HepG2 (cell line): ENCODE results near the gene SIK3. TPM values are rescaled to one million over a fixed set of nuclear protein-coding genes. Genes with fewer than 3 reads are reported as not detected.
A peak's percentile ranks its signal among the peaks of the same experiment; 100 is the strongest.

Experiments
- ELF1 ChIP-seq: sonication (generic); formaldehyde crosslinking; IDR thresholded peaks from 2 replicates; pipeline ENCODE4 v1.4.0; 2020; ENCODE audit warnings: missing genetic modification reagents
- FOXP1 ChIP-seq, 2 experiments: fragments of 450-650 bp in 1 of 2; IDR thresholded peaks; 2 replicates each; pipeline ENCODE4 v1.6.1; 2017 to 2018; ENCODE audit warnings: antibody characterized with exemption in 1 of 2
- GATAD1 ChIP-seq: IDR thresholded peaks from 2 replicates; pipeline ENCODE4 v1.6.1; 2016; ENCODE audit warnings: missing genetic modification reagents, missing compliant biosample characterization
- GTF3A ChIP-seq: sonication (generic); formaldehyde crosslinking; conservative IDR thresholded peaks from 2 replicates; pipeline ENCODE4 v1.4.0; 2020; ENCODE audit warnings: mild to moderate bottlenecking, missing genetic modification reagents
- HMG20A ChIP-seq: IDR thresholded peaks from 2 replicates; pipeline ENCODE4 v1.6.1; 2016; ENCODE audit warnings: borderline replicate concordance
- HMG20B ChIP-seq: conservative IDR thresholded peaks from 2 replicates; pipeline ENCODE4 v1.6.1; 2016; ENCODE audit warnings: missing genetic modification reagents, missing compliant biosample characterization
- POLR2AphosphoS5 ChIP-seq: IDR thresholded peaks from 2 replicates; pipeline ENCODE4 v1.6.1; 2012; ENCODE audit warnings: low read depth, low read length
- PTBP1 ChIP-seq: fragments of 200-400 bp; formaldehyde crosslinking; IDR thresholded peaks from 2 replicates; pipeline ENCODE4 v1.6.1; 2018; ENCODE audit warnings: low read length, low read depth; ENCODE audit not compliant: poor library complexity, severe bottlenecking
- SNRNP70 ChIP-seq: fragments of 200-400 bp; formaldehyde crosslinking; IDR thresholded peaks from 2 replicates; pipeline ENCODE4 v1.6.1; 2017; ENCODE audit warnings: mild to moderate bottlenecking, low read depth, low read length, moderate library complexity
- ZFP1 ChIP-seq: IDR thresholded peaks from 2 replicates; pipeline ENCODE4 v1.6.1; 2016
- ZNF331 ChIP-seq: sonication (generic); formaldehyde crosslinking; IDR thresholded peaks from 2 replicates; pipeline ENCODE4 v1.4.0; 2020; ENCODE audit warnings: missing genetic modification reagents
- ZNF431 ChIP-seq: sonication (generic); formaldehyde crosslinking; IDR thresholded peaks from 2 replicates; pipeline ENCODE4 v1.9.0; 2022; ENCODE audit warnings: missing genetic modification reagents, low read depth, mild to moderate bottlenecking, borderline replicate concordance
- ZNF550 ChIP-seq: sonication (generic); formaldehyde crosslinking; IDR thresholded peaks from 2 replicates; pipeline ENCODE4 v1.4.0; 2020; ENCODE audit warnings: mild to moderate bottlenecking, missing genetic modification reagents, borderline replicate concordance
- ZNF629 ChIP-seq: sonication (generic); formaldehyde crosslinking; conservative IDR thresholded peaks from 2 replicates; pipeline ENCODE4 v1.5.0; 2020; ENCODE audit warnings: missing genetic modification reagents
- ZNF782 ChIP-seq: sonication (generic); formaldehyde crosslinking; IDR thresholded peaks from 2 replicates; pipeline ENCODE4 v1.4.0; 2020; ENCODE audit warnings: missing genetic modification reagents, mild to moderate bottlenecking, borderline replicate concordance
- polyA plus RNA-seq, 8 experiments: library from polyadenylated mRNA; depleted of rRNA in 3 of 8; stranded (reverse) in 7 of 8; unstranded in 1 of 8; fragments of >200 nt; fragmentation: Illumina TruSeq in 4 of 8; extraction: Trizol in 4 of 8; gene quantifications; 2 replicates each; pipeline versions ENCODE4 v1.2.1 to v1.2.3, GENCODE V29; 2011 to 2016; ENCODE audit warnings: low read depth in 4 of 8, missing spikeins in 1 of 8, mixed read lengths in 1 of 8; ENCODE audit not compliant: insufficient read depth in 1 of 8
- total RNA-seq, 5 experiments: library from RNA; depleted of rRNA; stranded (reverse); fragments of >200 nt; fragmentation: Illumina TruSeq; extraction: Trizol; gene quantifications; 2 replicates each; pipeline ENCODE4 v1.2.3, GENCODE V29; 2016; ENCODE audit warnings: low read depth in 1 of 5
- TF ChIP-seq, protein P1 (sequence below): sonication (generic); formaldehyde crosslinking; IDR thresholded peaks from 2 replicates; pipeline ENCODE4 v1.4.0; 2020; ENCODE audit warnings: missing genetic modification reagents
- TF ChIP-seq, protein P2 (sequence below): sonication (generic); formaldehyde crosslinking; IDR thresholded peaks from 2 replicates; pipeline ENCODE4 v1.4.0; 2020; ENCODE audit warnings: missing genetic modification reagents
- TF ChIP-seq, protein P3 (sequence below): sonication (generic); formaldehyde crosslinking; IDR thresholded peaks from 2 replicates; pipeline ENCODE4 v1.9.0; 2021; ENCODE audit warnings: missing genetic modification reagents, borderline replicate concordance
- TF ChIP-seq, protein P4 (sequence below): sonication (generic); formaldehyde crosslinking; IDR thresholded peaks from 2 replicates; pipeline ENCODE4 v1.5.0; 2020; ENCODE audit warnings: missing genetic modification reagents, mild to moderate bottlenecking, borderline replicate concordance
- TF ChIP-seq, protein P5 (sequence below): sonication (generic); formaldehyde crosslinking; IDR thresholded peaks from 2 replicates; pipeline ENCODE4 v1.4.0; 2020; ENCODE audit warnings: mild to moderate bottlenecking, missing genetic modification reagents

SIK3 gene
- total and polyA plus RNA-seq, 2 of the 13 experiments (the other 11 are each of a cell fraction or from before 2014, with no cell fraction given), result 5.7 to 9.8 TPM

DNA sequence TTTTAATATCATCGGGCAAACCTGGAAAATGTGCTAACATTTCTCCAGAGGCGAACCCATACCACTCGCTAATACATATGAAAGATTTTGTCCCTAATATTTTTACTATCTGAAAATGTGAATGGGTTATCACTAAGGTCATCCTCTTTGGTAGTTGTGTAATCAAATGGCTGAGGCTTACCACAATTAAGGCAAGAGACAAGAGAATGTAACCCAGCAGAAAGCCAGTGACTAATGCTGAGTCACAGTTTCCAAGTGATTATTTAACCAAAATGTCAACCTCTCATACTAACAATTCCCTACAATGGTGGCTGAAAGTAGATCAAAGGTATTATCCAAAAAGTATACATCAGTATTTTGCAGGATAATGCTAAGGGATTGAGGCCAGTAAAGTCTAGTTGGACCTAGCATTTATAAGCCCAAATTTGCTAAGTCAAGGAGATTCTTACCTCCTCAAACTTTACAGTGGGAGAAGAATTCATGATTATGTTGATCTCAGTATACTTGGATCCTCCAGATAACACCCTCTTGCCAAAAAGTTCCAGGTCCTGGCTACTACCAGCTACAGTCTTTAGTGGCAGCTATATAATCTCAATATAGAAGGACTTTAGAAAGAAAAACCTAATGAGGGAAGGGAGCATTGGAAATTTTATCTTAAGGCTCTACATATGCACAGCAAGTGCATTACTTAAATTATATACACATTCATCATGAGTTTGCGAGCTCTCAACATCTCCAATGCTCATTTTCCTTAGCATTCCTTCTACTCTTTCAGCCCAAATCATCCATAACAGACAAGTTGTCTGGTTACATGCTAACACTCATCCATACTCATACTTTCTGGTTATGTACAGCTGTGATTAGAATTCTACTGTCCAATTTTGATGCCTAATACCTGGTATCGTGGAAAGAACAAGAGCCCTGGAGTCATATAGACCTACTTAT lies 25.4 kb downstream of the SIK3 start (continued):
- peak; percentile 95; the same call in 1 of the 2 replicates for TF ChIP-seq HMG20A
- TF ChIP-seq ZFP1 (CRISPR knock-in tag), result no peak
- TF ChIP-seq ZNF629 (CRISPR knock-in tag), result no peak
- TF ChIP-seq, protein P1, sequence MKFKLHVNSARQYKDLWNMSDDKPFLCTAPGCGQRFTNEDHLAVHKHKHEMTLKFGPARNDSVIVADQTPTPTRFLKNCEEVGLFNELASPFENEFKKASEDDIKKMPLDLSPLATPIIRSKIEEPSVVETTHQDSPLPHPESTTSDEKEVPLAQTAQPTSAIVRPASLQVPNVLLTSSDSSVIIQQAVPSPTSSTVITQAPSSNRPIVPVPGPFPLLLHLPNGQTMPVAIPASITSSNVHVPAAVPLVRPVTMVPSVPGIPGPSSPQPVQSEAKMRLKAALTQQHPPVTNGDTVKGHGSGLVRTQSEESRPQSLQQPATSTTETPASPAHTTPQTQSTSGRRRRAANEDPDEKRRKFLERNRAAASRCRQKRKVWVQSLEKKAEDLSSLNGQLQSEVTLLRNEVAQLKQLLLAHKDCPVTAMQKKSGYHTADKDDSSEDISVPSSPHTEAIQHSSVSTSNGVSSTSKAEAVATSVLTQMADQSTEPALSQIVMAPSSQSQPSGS (CRISPR knock-in tag), result peak; percentile 35; the same call in 1 of the 2 replicates
- TF ChIP-seq GATAD1 (CRISPR knock-in tag), result no peak; the same call in 1 of the 2 replicates
- no peak for TF ChIP-seq ELF1 (CRISPR knock-in tag)
- TF ChIP-seq, protein P2, sequence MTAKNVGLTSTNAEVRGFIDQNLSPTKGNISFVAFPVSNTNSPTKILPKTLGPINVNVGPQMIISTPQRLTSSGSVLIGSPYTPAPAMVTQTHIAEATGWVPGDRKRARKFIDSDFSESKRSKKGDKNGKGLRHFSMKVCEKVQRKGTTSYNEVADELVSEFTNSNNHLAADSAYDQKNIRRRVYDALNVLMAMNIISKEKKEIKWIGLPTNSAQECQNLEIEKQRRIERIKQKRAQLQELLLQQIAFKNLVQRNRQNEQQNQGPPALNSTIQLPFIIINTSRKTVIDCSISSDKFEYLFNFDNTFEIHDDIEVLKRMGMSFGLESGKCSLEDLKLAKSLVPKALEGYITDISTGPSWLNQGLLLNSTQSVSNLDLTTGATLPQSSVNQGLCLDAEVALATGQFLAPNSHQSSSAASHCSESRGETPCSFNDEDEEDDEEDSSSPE (CRISPR knock-in tag), result no peak
- TF ChIP-seq, protein P3, sequence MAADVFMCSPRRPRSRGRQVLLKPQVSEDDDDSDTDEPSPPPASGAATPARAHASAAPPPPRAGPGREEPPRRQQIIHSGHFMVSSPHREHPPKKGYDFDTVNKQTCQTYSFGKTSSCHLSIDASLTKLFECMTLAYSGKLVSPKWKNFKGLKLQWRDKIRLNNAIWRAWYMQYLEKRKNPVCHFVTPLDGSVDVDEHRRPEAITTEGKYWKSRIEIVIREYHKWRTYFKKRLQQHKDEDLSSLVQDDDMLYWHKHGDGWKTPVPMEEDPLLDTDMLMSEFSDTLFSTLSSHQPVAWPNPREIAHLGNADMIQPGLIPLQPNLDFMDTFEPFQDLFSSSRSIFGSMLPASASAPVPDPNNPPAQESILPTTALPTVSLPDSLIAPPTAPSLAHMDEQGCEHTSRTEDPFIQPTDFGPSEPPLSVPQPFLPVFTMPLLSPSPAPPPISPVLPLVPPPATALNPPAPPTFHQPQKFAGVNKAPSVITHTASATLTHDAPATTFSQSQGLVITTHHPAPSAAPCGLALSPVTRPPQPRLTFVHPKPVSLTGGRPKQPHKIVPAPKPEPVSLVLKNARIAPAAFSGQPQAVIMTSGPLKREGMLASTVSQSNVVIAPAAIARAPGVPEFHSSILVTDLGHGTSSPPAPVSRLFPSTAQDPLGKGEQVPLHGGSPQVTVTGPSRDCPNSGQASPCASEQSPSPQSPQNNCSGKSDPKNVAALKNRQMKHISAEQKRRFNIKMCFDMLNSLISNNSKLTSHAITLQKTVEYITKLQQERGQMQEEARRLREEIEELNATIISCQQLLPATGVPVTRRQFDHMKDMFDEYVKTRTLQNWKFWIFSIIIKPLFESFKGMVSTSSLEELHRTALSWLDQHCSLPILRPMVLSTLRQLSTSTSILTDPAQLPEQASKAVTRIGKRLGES, result no peak
- TF ChIP-seq, protein P4, sequence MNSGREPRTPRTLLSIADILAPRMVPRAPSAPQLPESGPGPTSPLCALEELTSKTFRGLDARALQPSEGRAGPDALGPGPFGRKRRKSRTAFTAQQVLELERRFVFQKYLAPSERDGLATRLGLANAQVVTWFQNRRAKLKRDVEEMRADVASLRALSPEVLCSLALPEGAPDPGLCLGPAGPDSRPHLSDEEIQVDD (CRISPR knock-in tag), result no peak
- TF ChIP-seq HMG20B (CRISPR knock-in tag), result peak; percentile 92
- TF ChIP-seq FOXP1 (IDR thresholded peaks at IDR 0.05), result no peak
- peak; percentile 79 for TF ChIP-seq FOXP1 (CRISPR knock-in tag; IDR thresholded peaks at IDR 0.05)
- no peak for TF ChIP-seq ZNF550 (CRISPR knock-in tag)
- peak; percentile 79; the same call in 1 of the 2 replicates for TF ChIP-seq ZNF331 (CRISPR knock-in tag)
- no peak for TF ChIP-seq PTBP1
- no peak for TF ChIP-seq ZNF431 (CRISPR knock-in tag)
- TF ChIP-seq POLR2AphosphoS5, result no peak
- TF ChIP-seq GTF3A (CRISPR knock-in tag), result no peak
- no peak for TF ChIP-seq SNRNP70
- TF ChIP-seq, protein P5, sequence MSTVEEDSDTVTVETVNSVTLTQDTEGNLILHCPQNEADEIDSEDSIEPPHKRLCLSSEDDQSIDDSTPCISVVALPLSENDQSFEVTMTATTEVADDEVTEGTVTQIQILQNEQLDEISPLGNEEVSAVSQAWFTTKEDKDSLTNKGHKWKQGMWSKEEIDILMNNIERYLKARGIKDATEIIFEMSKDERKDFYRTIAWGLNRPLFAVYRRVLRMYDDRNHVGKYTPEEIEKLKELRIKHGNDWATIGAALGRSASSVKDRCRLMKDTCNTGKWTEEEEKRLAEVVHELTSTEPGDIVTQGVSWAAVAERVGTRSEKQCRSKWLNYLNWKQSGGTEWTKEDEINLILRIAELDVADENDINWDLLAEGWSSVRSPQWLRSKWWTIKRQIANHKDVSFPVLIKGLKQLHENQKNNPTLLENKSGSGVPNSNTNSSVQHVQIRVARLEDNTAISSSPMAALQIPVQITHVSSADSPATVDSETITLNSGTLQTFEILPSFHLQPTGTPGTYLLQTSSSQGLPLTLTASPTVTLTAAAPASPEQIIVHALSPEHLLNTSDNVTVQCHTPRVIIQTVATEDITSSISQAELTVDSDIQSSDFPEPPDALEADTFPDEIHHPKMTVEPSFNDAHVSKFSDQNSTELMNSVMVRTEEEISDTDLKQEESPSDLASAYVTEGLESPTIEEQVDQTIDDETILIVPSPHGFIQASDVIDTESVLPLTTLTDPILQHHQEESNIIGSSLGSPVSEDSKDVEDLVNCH (CRISPR knock-in tag), result no peak
- no peak for TF ChIP-seq ZNF782 (CRISPR knock-in tag)
